Caco-2 (cell line): Measurements from ENCODE around the gene ZFHX3. TPM values are rescaled to one million over a fixed set of nuclear protein-coding genes. Genes with fewer than 3 reads are reported as not detected.
"Not testable (repeated sequence)": the region's sequence is repeated elsewhere in the genome, so short reads cannot be mapped to it uniquely, and the experiment has no call there.

Experiments
- BruUV-seq: library from RNA; stranded (reverse); fragments of 400-500 nt; replicated peaks from 2 replicates; lab custom pipeline; 2021; lab: Mats Ljungman, UMichigan
- CTCF ChIA-PET: fragments of 300-600 bp; sonication (Branson Sonifier 250); formaldehyde crosslinking; loops from one replicate; lab custom pipeline; 2022; ENCODE audit warnings: antibody characterized with exemption; lab: Charles Lee
- POLR2A ChIA-PET: fragments of 300-600 bp; sonication (Branson Sonifier 250); formaldehyde crosslinking; loops from one replicate; lab custom pipeline; 2022; ENCODE audit warnings: antibody characterized with exemption; lab: Charles Lee
- DNase-seq, 2 experiments: peaks; one replicate each; pipeline versions ENCODE4 v3.0.0 to v3.0.0-alpha.2; 2020 to 2022
- H3K27me3 ChIP-seq: replicated peaks from 2 replicates; pipeline ENCODE4 v1.6.0; 2011; ENCODE audit warnings: low read length; ENCODE audit not compliant: control insufficient read depth, insufficient read depth
- H3K36me3 ChIP-seq: 2 replicates; pipeline ENCODE4 v1.5.1; 2011; ENCODE audit warnings: low read length; ENCODE audit not compliant: control insufficient read depth, insufficient read depth
- H3K4me1 ChIP-seq: fragments of 250-450 bp; sonication (Bioruptor Pico); 2 replicates; pipeline ENCODE4 v1.5.1; 2020; ENCODE audit warnings: mild to moderate bottlenecking
- H3K4me3 ChIP-seq: 2 replicates; pipeline ENCODE4 v1.5.1; 2011; ENCODE audit warnings: low read depth, mild to moderate bottlenecking, control low read depth, low read length
- H3K9me3 ChIP-seq: fragments of 250-450 bp; sonication (Bioruptor Pico); 2 replicates; pipeline ENCODE4 v1.5.1; 2020; ENCODE audit warnings: mild to moderate bottlenecking, moderate library complexity
- H3K27ac Mint-ChIP-seq: one replicate; pipeline ENCODE4 v1.8.0; 2022; ENCODE audit warnings: mixed read lengths; ENCODE audit not compliant: unreplicated experiment
- H3K27me3 Mint-ChIP-seq: one replicate; pipeline ENCODE4 v1.8.0; 2022; ENCODE audit warnings: mixed read lengths; ENCODE audit not compliant: insufficient read depth, unreplicated experiment
- H3K36me3 Mint-ChIP-seq: one replicate; pipeline ENCODE4 v1.8.0; 2022; ENCODE audit warnings: mild to moderate bottlenecking, mixed read lengths; ENCODE audit not compliant: insufficient read depth, unreplicated experiment
- H3K4me1 Mint-ChIP-seq: one replicate; pipeline ENCODE4 v1.8.0; 2022; ENCODE audit warnings: low read depth, mixed read lengths; ENCODE audit not compliant: unreplicated experiment
- H3K4me3 Mint-ChIP-seq: one replicate; pipeline ENCODE4 v1.8.0; 2022; ENCODE audit warnings: mild to moderate bottlenecking, moderate library complexity, mixed read lengths; ENCODE audit not compliant: unreplicated experiment
- H3K9me3 Mint-ChIP-seq: one replicate; pipeline ENCODE4 v1.8.0; 2022; ENCODE audit warnings: mixed read lengths; ENCODE audit not compliant: unreplicated experiment
- intact Hi-C: fragments of 100-400 bp; cut with micrococcal nuclease; formaldehyde crosslinking; loops from one replicate; pipeline ENCODE4 v1.10.0; 2022; ENCODE audit not compliant: unreplicated experiment
- total RNA-seq: library from RNA; stranded (reverse); gene quantifications from 2 replicates; pipeline ENCODE4 v1.2.3, GENCODE V29; 2022
- TF ChIP-seq, protein P1 (sequence below), 2 experiments: fragments of 200-600 bp in 1 of 2; IDR thresholded peaks; 1 replicate in 1 of 2; 2 replicates in 1 of 2; pipeline versions ENCODE4 v1.5.1 to v1.8.0; 2011 to 2022; ENCODE audit warnings: antibody characterized with exemption in 1 of 2, control low read depth in 1 of 2, inconsistent platforms in 1 of 2, low read depth in 1 of 2, low read length in 1 of 2, mild to moderate bottlenecking in 1 of 2, moderate library complexity in 1 of 2; ENCODE audit not compliant: insufficient read depth in 1 of 2, severe bottlenecking in 1 of 2, unreplicated experiment in 1 of 2

ZFHX3 gene
- total RNA-seq, 1 experiment from 2014 or later, result 39.9 TPM

DNA sequence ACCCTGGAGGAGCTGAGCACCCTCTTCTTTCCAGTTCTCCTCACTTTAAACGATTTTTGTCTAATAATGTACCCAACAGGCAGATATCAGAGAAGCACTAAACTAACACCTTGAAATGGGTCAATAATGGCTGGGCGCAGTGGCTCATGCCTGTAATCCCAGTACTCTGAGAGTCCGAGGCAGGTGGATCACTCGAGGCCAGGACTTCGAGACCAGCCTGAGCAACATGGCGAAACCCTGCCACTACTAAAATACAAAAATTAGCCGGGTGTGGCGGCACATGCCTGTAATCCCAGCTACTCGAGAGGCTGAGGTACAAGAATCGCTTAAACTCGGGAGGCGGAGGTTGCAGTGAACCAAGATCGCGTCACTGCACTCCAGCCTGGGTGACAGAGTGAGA is 57.4 kb downstream of the ZFHX3 start:
- Histone ChIP-seq H3K4me3 (no peak overlapping the region), H3K4me1 (peaks cover 69% of the 10 kb centered on the region), H3K9me3 (no peaks in the 10 kb centered on the region), H3K36me3 (no peaks in the 10 kb centered on the region), H3K27me3 (no peaks in the 10 kb centered on the region)
- no peaks in the 10 kb centered on the region for H3K36me3 Mint-ChIP-seq
- ChIA-PET CTCF (no interaction called here), POLR2A (no interaction called here)
- DNase-seq, result no peak
- TF ChIP-seq, protein P1, sequence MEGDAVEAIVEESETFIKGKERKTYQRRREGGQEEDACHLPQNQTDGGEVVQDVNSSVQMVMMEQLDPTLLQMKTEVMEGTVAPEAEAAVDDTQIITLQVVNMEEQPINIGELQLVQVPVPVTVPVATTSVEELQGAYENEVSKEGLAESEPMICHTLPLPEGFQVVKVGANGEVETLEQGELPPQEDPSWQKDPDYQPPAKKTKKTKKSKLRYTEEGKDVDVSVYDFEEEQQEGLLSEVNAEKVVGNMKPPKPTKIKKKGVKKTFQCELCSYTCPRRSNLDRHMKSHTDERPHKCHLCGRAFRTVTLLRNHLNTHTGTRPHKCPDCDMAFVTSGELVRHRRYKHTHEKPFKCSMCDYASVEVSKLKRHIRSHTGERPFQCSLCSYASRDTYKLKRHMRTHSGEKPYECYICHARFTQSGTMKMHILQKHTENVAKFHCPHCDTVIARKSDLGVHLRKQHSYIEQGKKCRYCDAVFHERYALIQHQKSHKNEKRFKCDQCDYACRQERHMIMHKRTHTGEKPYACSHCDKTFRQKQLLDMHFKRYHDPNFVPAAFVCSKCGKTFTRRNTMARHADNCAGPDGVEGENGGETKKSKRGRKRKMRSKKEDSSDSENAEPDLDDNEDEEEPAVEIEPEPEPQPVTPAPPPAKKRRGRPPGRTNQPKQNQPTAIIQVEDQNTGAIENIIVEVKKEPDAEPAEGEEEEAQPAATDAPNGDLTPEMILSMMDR (IDR thresholded peaks at IDR 0.05; ENCODE audit: insufficient read depth in 1 of 2, low read depth in 1 of 2, low read length in 1 of 2, severe bottlenecking in 1 of 2, unreplicated experiment in 1 of 2), result no peak
- no peak overlapping the region for H3K4me3 Mint-ChIP-seq
- intact Hi-C loops, result no loop called here
- peaks cover 68% of the 10 kb centered on the region for H3K4me1 Mint-ChIP-seq
- H3K9me3 Mint-ChIP-seq, result no peaks in the 10 kb centered on the region
- H3K27ac Mint-ChIP-seq, result peak overlapping the region; percentile 45
- BruUV-seq, result no TSS peak
- H3K27me3 Mint-ChIP-seq, result no peaks in the 10 kb centered on the region

DNA sequence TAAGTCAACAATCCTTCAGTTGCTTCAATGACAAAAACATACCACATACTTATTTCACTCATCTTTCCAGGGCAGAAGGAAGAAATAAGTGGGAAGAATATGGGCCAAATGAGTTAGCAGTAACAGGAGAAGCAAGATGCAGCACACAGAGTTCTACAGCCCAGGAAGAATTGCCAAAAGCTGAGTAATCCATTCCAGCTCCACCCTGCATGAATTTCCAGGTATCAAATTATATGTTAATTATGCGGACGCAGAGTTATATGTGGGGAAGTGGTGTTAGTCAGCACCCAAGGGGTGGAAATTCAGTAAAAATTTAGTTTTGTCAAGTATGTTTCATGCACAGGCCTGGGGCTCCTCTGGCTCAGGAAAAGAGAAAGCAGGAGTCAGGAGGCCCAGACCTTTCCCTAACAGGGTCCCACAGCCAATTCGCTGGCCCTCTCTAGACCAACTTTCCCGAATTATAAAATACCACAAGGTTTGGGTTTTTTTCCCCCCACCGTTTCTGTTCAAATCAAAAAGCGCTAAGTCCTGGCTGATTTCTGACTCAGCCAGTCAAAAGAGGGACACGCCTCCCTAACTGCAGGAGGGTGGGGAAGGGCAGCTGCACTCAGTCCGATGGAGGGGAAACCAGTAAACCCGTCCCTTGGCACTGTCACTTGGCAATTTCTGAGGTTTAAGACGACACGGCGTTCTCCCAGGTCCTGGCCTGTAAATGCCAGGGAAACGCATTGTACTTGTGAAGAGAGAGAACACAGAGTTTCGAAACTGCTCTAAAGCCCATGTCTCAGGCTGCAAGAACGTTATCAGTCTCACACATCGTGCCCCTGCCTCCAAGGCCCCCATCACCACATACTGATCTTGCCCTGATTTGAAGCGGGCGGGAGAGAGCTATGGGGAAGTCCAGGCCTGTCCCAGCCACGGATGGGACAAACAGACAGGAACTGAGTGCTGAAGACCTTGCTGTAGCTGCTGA is 58.1 kb downstream of the ZFHX3 start:
- Histone ChIP-seq H3K4me3 (no peak overlapping the region), H3K4me1 (peaks cover 62% of the 10 kb centered on the region), H3K27me3 (no peaks in the 10 kb centered on the region), H3K9me3 (no peaks in the 10 kb centered on the region), H3K36me3 (no peaks in the 10 kb centered on the region)
- intact Hi-C loops, result no loop called here
- no peaks in the 10 kb centered on the region for H3K9me3 Mint-ChIP-seq
- POLR2A ChIA-PET, result interaction anchor here (0.5 kb wide), 1 partner anchor 343 kb away, joined by 3 read pairs; no protein-coding TSS in a partner anchor
- H3K27me3 Mint-ChIP-seq, result no peaks in the 10 kb centered on the region
- H3K27ac Mint-ChIP-seq, result peak overlapping the region; percentile 45
- BruUV-seq, result no TSS peak
- peaks cover 61% of the 10 kb centered on the region for H3K4me1 Mint-ChIP-seq
- no peaks in the 10 kb centered on the region for H3K36me3 Mint-ChIP-seq
- TF ChIP-seq, protein P1 (IDR thresholded peaks at IDR 0.05; ENCODE audit: insufficient read depth in 1 of 2, low read depth in 1 of 2, low read length in 1 of 2, severe bottlenecking in 1 of 2, unreplicated experiment in 1 of 2), result no peak
- DNase-seq, result no peak
- CTCF ChIA-PET, result no interaction called here
- no peak overlapping the region for H3K4me3 Mint-ChIP-seq

DNA sequence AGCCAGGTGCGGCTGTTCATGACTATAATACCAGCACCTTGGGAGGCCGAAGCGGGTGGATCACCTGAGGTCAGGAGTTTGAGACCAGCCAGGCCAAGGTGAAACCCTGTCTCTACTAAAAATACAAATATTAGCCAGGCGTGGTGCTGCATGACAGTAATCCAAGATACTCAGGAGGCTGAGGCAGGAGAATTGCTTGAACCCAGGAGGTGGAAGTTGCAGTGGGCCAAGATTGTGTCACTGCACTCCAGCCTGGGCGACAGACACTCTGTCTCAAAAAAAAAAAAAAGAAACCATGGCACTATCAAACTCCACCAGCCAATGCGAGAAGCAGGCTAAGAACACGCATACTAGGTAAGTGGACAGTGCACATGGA is 58.7 kb downstream of the ZFHX3 start:
- CTCF ChIA-PET, H3K27ac Mint-ChIP-seq, intact Hi-C loops: not testable (repeated sequence)

More for the DNA sequence above, 58.7 kb downstream of the ZFHX3 start:
- H3K27me3 Mint-ChIP-seq, H3K4me3 ChIP-seq, POLR2A ChIA-PET, BruUV-seq, DNase-seq, H3K36me3 ChIP-seq, H3K4me3 Mint-ChIP-seq, H3K9me3 ChIP-seq, H3K9me3 Mint-ChIP-seq, H3K36me3 Mint-ChIP-seq, H3K27me3 ChIP-seq: not testable (repeated sequence)
- H3K4me1 Mint-ChIP-seq, result peaks cover 57% of the 10 kb centered on the region
- H3K4me1 ChIP-seq, result peaks cover 55% of the 10 kb centered on the region
